RPMI7951 (cell line): ENCODE data around the gene SEMA3B. TPM values are rescaled to one million over a fixed set of nuclear protein-coding genes. Genes with fewer than 3 reads are reported as not detected.
"Not testable (repeated sequence)": the region's sequence is repeated elsewhere in the genome, so short reads cannot be mapped to it uniquely, and the experiment has no call there.

Source experiments
- DNase-seq: peaks from one replicate; pipeline ENCODE4 v3.0.0-alpha.2; 2012; ENCODE audit warnings: low read depth
- total RNA-seq: library from RNA; depleted of rRNA; stranded (reverse); fragments of >200 nt; shearing (Covaris generic); gene quantifications from 2 replicates; pipeline ENCODE4 v1.2.3, GENCODE V29; 2014

Gene SEMA3B
- total RNA-seq, 1 experiment from 2014 or later: 3.1 TPM

DNA sequence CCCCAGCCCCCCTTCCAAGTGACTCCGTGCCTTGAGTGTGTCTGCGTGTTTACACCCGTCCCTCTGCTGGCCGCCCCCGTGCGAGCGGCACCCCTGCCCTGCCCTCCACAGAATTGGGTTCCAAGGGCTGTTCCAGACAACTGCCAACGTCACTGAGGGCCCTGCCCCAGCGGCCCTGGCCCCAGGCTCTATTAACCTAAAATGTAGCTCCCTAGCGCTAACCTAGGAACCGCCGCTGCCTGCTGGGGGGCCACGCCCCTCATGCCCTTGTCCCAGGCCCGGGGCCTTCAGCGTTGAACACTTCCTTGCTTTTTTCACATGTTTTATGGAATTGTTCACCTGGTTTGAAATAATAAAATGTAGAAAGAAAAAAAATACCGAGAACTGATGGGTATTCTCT is 10.0 kb upstream of the SEMA3B start:
- no peak for DNase-seq

DNA sequence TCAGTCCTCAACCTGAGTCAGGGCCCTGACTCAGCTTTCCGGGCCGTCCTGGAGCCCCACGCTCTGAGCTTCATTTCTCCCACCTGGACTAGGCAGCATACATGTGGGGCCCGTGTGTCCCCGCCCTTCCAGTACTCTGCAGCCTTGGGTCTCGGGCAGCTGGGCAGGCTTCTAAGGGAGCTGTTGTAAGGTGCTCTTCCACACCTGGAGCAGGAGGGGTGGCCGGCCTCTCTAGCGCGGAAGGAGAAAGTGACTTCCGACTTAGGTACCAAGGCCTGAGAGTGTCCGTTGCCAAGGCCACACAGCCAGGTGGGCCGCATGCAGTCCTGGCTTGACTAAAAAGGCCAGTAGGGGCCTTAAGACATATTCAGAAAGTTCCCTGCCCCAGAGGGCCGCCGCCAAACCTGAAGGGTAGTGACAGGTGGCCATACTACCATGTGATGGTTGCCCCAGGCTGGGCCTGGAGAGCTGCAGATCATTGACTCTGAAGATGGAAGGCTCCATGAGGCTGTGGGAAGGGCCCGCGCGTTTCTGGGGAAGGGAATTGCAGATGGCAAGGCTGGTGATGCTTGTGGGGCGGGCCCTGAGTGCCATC is 9.4 kb upstream of the SEMA3B start:
- DNase-seq: no peak

DNA sequence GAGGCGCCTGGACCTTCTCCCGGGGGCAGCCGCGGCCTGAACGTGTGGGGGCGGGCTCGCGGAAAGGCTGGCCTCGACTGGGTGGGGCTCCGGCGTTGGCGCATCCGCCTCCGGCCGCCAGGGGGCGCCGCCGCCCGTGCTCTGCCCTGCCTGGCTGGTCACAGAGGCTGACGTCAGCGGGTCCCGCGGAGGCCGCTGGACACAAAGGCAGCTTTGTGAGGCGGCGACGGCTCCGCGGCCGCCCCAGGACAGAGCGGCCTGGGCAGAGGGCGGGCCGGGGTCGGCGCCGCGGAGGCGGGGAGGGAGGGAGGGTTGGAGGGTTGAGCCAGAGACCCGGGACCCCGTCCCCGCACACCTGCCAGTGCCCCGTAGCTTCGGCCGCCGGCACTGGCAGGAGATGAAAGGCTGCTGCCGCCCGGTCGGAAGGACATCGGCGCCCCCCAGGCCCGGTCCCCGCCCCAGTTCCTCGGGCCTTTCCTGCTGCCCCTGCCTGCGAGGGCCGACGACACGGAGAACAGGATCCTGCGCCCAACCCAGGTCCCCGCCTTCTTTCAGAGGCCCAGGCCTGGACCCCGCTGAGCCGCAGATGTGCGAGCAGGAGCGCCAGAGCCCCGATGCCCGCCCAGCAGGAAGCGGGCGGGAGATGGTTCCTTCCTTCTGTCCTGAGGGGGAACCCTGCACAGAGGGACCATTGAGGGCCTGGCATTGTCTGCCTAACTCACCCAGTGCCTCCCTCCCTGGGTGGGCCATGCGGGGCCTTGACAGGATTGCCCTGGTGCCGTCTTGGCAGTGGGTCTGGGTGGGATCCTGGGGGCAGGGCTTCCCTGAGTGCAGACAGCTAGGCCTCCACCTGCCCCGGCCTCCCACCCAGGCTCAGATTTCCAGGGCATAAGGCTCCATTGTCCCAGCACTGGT is 8.7 kb upstream of the SEMA3B start:
- peak; percentile 89 for DNase-seq

DNA sequence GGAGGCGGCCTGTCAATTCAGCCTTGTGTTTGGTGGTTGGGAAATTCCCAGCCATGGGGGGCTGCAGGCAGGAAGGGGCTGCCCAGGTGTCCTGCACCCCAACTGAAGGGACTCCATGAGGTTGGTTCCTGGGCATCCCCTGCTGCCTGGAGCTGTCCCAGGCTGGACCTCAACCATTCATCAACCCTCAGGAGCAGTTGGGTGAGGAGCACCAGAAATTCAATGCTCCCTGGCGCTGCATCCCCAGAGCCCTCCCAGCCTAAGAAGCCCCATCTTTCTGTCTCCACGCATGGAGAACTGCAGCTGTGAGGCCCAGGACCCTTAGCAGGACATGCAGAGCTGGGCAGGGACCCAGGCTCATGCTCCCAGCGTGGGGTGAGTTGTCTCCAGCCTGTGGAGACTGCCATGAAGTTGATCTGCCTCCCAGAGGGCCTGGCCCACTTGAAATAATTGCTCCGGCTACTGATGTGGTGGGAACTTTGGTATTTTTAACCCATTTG is 8.0 kb upstream of the SEMA3B start:
- DNase-seq: no peak

DNA sequence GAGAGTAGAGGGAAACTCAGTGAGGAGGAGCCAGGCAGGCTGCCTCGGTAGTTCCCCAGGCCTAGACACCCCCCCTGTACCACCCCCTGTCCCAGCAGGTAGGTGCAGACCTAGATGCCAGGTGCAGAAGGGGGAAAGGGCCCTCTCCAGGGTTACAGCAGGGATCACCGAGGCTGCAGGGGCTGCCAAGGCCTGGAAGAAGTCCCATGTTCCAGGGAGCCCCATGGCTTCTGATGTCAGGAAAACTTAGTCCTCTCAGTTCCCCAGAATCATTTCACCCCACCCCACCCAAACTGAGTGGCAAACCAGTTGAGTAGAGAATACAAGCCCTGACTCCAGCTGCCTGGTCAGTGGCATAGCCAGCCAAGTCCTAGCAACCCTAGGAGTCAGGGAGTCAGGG is 7.4 kb upstream of the SEMA3B start:
- no peak for DNase-seq

DNA sequence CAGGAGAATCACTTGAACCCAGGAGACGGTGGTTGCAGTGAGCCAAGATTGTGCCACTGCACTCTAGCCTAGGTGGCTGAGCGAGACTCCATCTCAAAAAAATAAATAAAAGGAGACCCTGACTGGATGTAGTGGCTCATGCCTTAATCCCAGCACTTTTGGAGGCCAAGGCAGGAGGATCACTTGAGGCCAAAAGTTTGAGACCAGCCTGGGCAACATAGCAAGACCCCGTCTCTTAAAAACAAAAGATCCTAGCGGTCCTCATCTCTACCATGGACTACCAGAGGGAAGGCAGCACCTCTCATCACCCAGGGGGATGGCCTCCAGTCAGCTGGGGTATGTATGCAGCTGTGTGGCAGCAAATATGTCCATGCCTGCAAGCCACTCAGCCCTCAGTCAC is 6.7 kb upstream of the SEMA3B start:
- not testable (repeated sequence) for DNase-seq

DNA sequence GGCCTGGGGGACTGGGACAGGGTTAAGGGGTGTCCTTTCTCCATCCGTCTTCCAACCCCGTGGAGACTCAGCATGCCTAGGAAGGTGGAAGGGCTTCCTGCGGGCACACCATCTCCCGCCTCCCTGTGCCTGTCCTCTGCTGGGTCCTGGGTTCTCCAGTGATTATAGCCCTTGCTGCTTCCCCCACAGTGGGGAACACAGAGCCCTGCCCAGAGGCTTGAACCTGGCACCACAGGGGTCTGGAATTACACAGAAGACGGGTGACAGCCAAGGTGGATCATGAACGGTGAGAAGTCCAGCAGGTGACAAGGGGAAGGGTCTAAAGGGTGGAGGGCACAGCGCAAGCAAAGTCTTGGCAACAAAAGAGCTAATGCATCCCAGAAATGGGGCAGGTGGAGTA is 6.2 kb upstream of the SEMA3B start:
- DNase-seq: no peak

DNA sequence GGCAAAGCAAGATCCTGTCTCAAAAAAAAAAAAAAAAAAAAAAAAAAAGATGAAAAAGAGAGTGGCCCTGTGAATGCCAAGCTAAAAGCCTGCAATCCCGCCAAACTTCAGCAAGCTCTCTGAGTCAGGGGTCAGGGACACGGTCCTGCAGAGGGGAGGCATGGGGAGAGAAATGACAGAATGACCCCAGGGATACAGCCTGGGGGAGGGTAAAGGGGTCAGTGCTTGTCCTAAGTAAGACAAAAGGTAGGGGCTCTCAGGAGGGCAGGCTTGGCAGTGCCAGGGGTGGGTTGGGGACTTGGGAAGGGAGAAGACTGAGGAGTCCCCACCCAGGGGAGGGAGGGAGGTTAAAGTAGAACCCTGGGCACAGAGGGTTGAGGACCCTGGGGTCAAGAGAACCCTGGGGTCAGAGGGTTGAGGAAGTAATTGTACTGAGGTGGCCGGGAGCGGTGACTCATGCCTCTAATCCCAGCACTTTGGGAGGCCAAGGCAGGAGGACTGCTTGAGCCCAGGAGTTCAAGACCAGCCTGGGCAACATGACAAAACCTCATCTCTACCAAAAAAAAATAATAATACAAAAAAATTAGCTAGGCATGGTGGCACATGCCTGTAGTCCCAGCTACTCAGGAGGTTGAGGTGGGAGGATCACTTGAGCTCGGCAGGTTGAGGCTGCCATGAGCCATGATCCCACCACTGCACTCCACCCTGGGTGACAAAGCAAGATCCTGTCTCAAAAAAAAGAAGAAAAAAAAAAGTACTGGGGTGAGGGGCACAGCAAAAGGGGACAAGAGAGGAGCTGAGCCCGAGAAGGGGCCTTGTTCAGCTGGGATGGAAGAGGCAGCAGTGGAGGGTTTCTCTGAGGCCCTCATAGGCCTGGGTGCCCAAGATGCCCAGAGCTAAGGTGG is 5.2 kb upstream of the SEMA3B start:
- DNase-seq: no peak

DNA sequence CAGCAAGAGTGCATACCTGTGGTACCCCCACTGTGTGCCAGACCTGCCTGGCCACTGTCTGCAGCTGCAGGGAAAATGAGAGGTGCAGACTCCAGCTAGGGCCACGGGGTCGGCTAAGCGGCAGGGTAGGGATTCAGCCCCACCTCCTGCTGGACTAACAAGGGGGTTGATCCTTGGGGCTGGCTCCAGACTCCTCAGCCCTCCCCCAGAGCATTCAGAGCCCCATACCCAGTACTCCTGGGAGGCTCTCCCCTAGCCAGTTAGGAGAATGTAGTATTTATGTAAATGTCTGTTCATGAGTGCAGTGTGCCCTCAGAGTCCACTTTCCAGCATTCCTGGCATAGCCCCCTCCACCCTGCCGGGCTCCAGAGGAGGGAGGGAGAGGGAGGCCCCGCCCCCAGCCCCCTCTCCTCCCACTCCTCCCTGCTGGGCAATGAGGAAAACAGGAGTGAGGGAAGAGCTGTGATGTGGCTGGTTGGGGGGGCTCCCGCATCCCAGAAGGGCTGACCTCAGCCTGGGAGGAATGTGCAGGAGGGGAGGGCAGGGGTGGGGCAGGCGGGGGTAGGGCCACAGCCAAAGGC is 4.5 kb upstream of the SEMA3B start:
- DNase-seq: peak; percentile 72

DNA sequence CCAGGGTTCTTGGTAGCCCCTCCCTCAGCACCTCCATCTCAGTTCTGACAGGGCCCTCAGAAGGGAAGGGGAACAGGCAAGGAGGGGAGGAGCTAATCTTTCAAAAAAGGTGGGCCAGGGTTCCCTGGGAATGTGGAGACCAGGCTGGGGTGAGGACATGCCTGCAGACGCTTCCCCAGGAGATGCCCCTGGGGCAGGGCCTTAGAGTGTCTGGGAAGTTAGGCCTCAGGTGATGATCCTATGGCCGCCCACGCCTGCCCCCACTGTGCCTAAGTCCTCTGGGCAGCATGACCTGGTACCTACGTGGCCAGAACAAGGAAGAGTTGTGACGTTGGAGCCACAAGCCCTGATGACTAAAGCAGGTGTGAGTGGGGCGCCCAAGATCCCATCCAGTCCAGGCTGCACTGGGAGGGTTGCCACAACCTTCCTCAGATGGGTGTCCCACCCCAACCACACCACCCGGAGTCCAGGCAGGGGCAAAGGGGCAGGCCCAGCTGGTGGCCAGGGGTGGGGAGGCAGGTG is 3.9 kb upstream of the SEMA3B start:
- DNase-seq: no peak

DNA sequence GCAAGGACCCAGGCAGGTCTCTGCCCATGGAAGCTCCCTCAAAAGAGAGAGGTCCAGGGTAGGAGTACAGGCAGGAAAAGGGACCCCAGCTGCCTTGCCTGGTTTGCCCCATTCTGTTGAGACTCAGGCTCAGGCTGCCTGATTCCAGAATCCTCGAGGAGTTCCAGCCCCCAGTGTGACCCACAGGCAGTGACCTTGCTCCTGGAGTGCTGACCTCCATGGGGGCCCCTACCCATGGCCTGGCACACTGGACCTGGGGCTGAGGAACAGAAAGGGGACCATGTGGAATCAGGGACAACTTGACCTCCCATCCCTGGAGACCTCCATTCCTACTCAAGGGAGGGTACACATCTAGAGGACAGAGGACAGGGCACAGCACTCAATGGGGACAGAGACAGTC is 3.4 kb upstream of the SEMA3B start:
- no peak for DNase-seq

DNA sequence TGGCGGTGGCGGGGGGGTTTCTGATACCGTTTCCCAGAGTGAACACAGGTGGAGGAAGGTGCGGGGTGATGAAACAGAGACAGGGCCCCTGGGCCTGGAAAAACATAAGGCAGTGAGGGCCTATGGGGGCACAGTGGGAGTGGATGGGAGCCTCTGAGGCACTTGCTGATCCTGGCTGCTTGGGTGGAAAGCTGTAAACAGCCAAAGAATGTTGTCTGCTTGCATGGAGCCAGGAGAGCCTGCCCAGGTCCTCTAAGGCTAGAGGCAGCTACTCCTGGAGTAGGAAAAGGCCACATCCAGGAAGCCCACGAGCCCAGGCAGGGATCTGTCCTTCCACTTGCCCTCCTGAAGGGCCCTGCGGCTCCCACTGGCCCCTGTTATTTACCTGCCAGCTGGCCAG is 2.9 kb upstream of the SEMA3B start:
- no peak for DNase-seq

DNA sequence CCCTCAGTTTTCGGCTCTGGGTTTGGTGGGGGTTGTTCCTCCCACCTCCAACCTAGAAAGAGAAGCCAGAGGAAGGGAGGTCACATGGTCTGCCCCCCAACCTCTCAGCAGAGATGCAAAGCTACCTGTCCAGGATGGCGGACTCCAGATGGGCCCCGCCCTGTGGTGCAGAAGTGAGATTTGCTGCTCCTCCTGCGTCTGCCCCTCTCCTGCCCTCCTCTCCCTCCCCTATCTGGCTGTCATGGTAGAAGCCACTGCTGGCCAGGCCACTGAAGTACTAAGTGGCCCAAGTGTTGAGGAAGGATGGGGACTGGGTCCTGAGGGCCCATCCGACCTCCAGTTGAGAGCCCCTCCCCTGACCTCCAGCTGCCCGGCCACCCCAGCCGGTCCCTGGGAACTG is 2.1 kb upstream of the SEMA3B start:
- no peak for DNase-seq

DNA sequence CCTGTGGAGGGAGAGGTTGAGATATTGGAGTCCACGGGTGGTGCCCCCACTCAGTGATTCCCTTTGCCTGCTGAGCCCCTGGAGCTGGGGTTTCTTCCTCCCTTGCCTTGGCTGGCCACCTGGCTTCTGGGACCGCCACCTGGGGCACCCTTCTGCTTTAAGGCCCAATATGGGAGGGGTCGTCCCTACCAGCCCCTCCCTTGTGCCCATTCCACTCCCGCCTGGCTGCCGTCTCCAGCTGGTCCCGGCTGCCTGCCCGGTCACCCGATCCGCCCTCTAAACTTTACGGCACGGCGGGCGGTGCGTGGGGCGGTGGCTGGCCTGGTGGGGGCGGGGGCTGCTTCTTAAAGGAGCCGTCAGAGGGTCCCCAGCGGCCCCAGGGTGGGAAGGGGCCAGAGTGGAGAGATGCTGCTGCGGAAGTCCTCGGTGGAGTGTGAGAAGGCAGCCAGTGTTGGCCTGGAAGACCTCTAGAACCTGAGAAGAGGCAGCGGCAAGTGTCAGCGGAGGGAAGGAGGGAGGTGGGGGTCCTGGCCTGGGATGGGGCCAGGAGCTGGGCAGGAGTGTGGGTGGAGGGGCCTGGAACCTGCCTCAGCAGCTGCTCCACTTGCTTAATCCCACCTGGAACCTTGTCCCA is 1.6 kb upstream of the SEMA3B start:
- DNase-seq: no peak

DNA sequence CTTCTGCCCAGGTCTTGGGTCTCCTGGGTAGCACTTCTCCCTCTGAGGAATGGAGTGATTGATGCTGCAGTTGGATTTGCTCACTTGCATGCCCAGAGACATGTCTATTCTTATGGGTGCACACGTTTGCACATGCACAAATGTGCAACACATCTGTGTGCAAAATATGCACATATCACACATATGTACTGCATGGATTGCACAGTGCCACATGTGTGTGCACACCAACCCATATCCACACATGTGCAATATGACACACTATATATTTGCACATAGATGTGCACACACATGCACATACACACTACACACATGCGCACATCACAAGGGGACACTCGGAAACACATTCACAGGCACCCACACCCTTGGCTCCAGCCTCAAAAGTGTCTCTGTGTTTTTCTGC is 671 bp upstream of the SEMA3B start:
- no peak for DNase-seq

DNA sequence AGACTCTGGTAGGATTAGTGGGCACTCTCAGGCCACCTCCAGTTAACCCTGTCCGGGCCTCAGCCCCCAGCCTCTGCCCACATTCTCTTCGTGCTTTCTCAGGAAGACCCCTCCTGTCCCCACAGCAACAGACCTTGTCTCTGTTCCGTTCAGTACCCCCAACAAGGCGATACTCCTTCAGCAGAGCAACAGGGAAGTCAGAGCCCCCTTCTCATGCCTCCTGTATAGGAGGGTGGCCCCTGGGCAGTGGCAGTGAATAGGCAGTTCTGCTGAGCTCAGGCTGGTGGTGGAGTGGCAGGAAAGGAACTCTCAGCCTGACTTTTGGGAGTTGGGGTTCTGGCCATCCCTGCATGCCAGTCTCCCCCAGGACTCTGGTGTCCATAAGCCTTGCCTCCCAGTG is 513 bp downstream of the SEMA3B start:
- no peak for DNase-seq

DNA sequence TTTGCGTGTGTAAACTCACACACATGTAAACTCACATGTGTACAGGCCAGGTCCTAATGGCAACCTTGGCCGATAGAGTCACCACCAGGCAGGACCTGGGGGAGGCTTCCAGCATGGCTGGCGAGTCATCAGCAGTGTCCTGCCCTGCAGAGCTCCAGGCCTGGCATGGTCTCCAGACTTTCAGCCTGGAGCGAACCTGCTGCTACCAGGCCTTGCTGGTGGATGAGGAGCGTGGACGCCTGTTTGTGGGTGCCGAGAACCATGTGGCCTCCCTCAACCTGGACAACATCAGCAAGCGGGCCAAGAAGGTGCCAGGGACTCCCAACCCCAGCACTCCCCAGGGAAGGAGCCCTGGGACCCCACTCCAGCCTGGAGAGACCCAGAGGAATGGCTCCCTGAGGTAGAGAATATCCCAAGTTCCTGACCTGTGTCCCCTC is 1.0 kb downstream of the SEMA3B start:
- peak; percentile 68 for DNase-seq

DNA sequence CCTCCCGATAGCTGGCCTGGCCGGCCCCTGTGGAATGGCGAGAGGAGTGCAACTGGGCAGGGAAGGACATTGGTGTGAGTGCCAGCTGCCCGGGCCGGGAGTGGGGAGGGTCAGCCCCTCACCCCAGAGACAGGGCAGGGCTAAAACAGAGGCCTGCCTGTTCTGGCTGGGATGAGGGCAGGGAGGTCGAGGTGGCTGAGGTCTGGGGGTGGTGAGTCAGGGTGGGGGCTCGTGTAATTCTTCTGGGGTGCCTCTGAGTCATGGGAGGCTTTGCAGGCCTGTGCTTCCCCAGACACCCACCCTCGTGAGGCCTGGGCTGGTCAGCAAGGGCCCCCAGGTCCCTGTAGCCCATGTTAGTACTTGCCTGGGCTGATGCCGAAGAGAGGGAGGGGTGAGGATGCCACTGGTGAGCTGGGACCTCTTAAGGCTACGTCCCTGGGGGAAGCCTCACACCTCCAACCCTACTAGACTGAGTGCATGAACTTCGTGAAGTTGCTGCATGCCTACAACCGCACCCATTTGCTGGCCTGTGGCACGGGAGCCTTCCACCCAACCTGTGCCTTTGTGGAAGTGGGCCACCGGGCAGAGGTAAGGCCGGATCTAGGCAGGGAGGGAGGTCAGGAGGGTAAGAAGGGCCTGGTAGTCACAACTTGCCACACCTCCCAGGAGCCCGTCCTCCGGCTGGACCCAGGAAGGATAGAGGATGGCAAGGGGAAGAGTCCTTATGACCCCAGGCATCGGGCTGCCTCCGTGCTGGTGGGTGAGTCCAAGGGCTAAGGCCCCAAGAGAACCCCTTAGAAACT is 1.7 kb downstream of the SEMA3B start:
- peak; percentile 28 for DNase-seq

DNA sequence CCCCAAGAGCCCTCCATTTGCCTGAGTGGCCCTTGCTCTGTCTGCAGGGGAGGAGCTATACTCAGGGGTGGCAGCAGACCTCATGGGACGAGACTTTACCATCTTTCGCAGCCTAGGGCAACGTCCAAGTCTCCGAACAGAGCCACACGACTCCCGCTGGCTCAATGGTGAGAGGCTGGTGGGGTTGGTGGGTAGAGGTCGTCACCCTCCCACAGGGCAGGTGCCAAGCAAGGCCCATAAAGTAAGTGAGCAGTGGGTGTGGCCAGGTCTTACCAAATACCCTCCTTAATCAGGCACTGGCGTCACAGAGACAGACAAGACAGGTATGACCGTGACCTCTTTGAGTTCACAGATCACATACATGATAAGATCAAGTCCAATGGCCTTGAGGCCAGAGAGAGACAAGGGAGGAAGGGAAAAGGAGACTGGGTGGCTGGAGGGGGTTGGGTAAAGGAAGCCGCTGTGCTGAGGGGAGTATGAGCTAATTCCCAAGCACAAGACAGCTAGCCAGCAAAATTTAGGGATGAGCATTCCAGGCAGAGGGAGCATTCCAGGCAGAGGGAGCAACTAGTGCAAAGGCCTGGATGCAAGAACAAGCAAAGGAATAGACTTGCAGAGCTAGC is 2.5 kb downstream of the SEMA3B start:
- no peak for DNase-seq

DNA sequence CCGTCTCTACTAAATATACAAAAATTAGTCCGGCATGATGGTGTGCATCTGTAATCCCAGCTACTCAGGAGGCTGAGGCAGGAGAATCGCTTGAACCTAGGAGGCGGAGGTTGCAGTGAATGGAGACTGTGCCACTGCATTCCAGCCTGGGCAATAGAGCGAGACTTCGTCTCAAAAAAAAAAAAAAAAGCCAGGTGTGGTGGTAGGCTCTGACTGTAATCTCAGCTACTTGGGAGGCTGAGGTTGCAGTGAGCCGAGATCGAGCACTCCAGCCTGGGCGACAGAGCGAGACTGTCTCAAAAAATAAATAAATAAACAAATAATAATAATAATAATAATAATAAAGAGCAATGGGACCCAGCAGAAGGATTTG is 3.6 kb downstream of the SEMA3B start:
- DNase-seq: not testable (repeated sequence)
